PC-3 (cell line): ENCODE data around the gene WIPF1. TPM values are rescaled to one million over a fixed set of nuclear protein-coding genes. Genes with fewer than 3 reads are reported as not detected.

Experiments used
- ATAC-seq: fragments of 200-7000 bp; cut with Tn5 transposase; 2 replicates; pipeline ENCODE4 v1.9.1; 2020; ENCODE audit warnings: mild to moderate bottlenecking, moderate library complexity
- BruUV-seq: library from RNA; stranded (reverse); fragments of 400-500 nt; replicated peaks from 2 replicates; lab custom pipeline; 2021; lab: Mats Ljungman, UMichigan
- CTCF ChIA-PET: fragments of 300-600 bp; sonication (Branson Sonifier 250); formaldehyde crosslinking; loops from one replicate; lab custom pipeline; 2022; ENCODE audit warnings: antibody characterized with exemption; lab: Charles Lee
- POLR2A ChIA-PET: fragments of 300-600 bp; sonication (Branson Sonifier 250); formaldehyde crosslinking; loops from one replicate; lab custom pipeline; 2022; ENCODE audit warnings: antibody characterized with exemption; ENCODE audit not compliant: unreplicated experiment; lab: Charles Lee
- DNase-seq: peaks from one replicate; pipeline ENCODE4 v3.0.0-alpha.2; 2015
- H2AFZ ChIP-seq: fragments of 300-600 bp; sonication (generic); 2 replicates; pipeline ENCODE4 v1.6.0; 2016; ENCODE audit warnings: antibody characterized with exemption, low read length
- H3F3A ChIP-seq: fragments of 300-600 bp; sonication (generic); one replicate; pipeline ENCODE4 v1.6.0; 2017; ENCODE audit warnings: antibody characterized with exemption, low read length, control low read depth, mild to moderate bottlenecking; ENCODE audit not compliant: unreplicated experiment
- H3K27ac ChIP-seq: fragments of 300-600 bp; sonication (generic); 2 replicates; pipeline ENCODE4 v1.5.1; 2016; ENCODE audit warnings: mild to moderate bottlenecking, low read length
- H3K27me3 ChIP-seq: fragments of 300-600 bp; sonication (generic); 2 replicates; pipeline ENCODE4 v1.6.1; 2016; ENCODE audit warnings: low read length, mixed read lengths
- H3K36me3 ChIP-seq: fragments of 300-600 bp; sonication (generic); 2 replicates; pipeline ENCODE4 v1.6.1; 2016; ENCODE audit warnings: low read depth, mixed run types, low read length, mixed read lengths
- H3K4me1 ChIP-seq: fragments of 300-600 bp; sonication (generic); 2 replicates; pipeline ENCODE4 v1.5.1; 2016; ENCODE audit warnings: low read length; ENCODE audit not compliant: insufficient read depth
- H3K4me2 ChIP-seq: fragments of 300-600 bp; sonication (generic); 2 replicates; pipeline ENCODE4 v1.6.0; 2016; ENCODE audit warnings: low read length
- H3K4me3 ChIP-seq: fragments of 300-600 bp; sonication (generic); 2 replicates; pipeline ENCODE4 v1.5.1; 2016; ENCODE audit warnings: mild to moderate bottlenecking, low read length, mixed read lengths
- H3K79me2 ChIP-seq: fragments of 300-600 bp; sonication (generic); 2 replicates; pipeline ENCODE4 v1.6.1; 2017; ENCODE audit warnings: low read length, mixed read lengths
- H3K9ac ChIP-seq: fragments of 300-600 bp; sonication (generic); 2 replicates; pipeline ENCODE4 v1.6.0; 2016; ENCODE audit warnings: mild to moderate bottlenecking, low read length
- H3K9me2 ChIP-seq: fragments of 300-600 bp; sonication (generic); replicated peaks from 2 replicates; pipeline ENCODE4 v1.6.1; 2016; ENCODE audit warnings: mixed run types, low read length, mixed read lengths
- H3K9me3 ChIP-seq: fragments of 300-600 bp; sonication (generic); 2 replicates; pipeline ENCODE4 v1.6.1; 2016; ENCODE audit warnings: low read length, mixed read lengths
- H4K20me1 ChIP-seq: fragments of 300-600 bp; sonication (generic); 2 replicates; pipeline ENCODE4 v1.6.1; 2016; ENCODE audit warnings: low read length, mixed read lengths
- EZH2 ChIP-seq: fragments of 300-600 bp; sonication (generic); IDR thresholded peaks from one replicate; pipeline ENCODE4 v1.6.1; 2017; ENCODE audit warnings: antibody characterized with exemption, mild to moderate bottlenecking, low read length; ENCODE audit not compliant: unreplicated experiment
- EZH2phosphoT487 ChIP-seq: fragments of 300-600 bp; sonication (generic); IDR thresholded peaks from 2 replicates; pipeline ENCODE4 v1.6.1; 2018; ENCODE audit warnings: mild to moderate bottlenecking, antibody characterized with exemption, low read length, borderline replicate concordance
- intact Hi-C: fragments of 100-400 bp; cut with micrococcal nuclease; formaldehyde crosslinking; loops from 2 replicates; pipeline ENCODE4 v1.9.0; 2023
- total RNA-seq: library from RNA; depleted of rRNA; stranded (reverse); fragments of >200 nt; gene quantifications from 2 replicates; pipeline ENCODE4 v1.2.3, GENCODE V29; 2014
- TF ChIP-seq, protein P1 (sequence below): fragments of 300-600 bp; sonication (generic); conservative IDR thresholded peaks from 2 replicates; pipeline ENCODE4 v1.5.1; 2017; ENCODE audit warnings: antibody characterized with exemption, low read depth, mild to moderate bottlenecking, low read length

Gene WIPF1
- total RNA-seq, 1 experiment from 2014 or later, result 0.29 TPM

DNA sequence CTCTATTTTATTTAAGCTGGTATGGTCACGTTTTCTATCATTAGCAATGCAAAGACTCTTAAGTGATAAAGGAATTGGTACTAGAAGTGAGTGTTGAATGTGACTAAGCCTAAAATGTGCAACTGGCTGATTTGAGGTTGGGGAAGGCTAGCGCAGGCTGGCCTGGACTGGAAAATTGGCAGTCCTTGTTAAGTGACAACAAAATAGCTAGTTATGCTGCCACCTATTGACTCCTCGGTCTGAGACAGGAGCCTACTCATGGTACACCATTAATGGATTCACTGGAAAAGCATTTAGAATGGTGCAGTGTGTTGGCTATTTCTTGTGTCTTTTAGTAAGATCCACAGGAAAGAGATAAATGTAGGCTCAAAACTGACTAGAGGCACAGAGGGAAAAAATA lies 5.7 kb upstream of the WIPF1 start:
- Histone ChIP-seq H3K9me2 (no peaks in the 10 kb centered on the region), H3K79me2 (no peaks in the 10 kb centered on the region), H3F3A (no peaks in the 10 kb centered on the region), H3K27ac (no peak overlapping the region), H3K9ac (no peak overlapping the region), H3K36me3 (no peaks in the 10 kb centered on the region), H2AFZ (no peak overlapping the region), H3K9me3 (no peaks in the 10 kb centered on the region), H3K4me3 (no peak overlapping the region), H4K20me1 (no peaks in the 10 kb centered on the region), H3K27me3 (no peaks in the 10 kb centered on the region), H3K4me1 (peaks cover 15% of the 10 kb centered on the region), H3K4me2 (no peak overlapping the region)
- intact Hi-C loops, result loop anchor here (1.0 kb wide), 2 partner anchors 25 to 140 kb away; no protein-coding TSS in a partner anchor
- ChIA-PET CTCF (interaction anchor here (0.6 to 1.0 kb wide), 4 partner anchors 13 to 352 kb away, joined by 3 read pairs; no protein-coding TSS in a partner anchor), POLR2A (no interaction called here)
- BruUV-seq, result no TSS peak
- DNase-seq, result peak; percentile 46
- ATAC-seq, result peak; percentile 52
- TF ChIP-seq, protein P1, sequence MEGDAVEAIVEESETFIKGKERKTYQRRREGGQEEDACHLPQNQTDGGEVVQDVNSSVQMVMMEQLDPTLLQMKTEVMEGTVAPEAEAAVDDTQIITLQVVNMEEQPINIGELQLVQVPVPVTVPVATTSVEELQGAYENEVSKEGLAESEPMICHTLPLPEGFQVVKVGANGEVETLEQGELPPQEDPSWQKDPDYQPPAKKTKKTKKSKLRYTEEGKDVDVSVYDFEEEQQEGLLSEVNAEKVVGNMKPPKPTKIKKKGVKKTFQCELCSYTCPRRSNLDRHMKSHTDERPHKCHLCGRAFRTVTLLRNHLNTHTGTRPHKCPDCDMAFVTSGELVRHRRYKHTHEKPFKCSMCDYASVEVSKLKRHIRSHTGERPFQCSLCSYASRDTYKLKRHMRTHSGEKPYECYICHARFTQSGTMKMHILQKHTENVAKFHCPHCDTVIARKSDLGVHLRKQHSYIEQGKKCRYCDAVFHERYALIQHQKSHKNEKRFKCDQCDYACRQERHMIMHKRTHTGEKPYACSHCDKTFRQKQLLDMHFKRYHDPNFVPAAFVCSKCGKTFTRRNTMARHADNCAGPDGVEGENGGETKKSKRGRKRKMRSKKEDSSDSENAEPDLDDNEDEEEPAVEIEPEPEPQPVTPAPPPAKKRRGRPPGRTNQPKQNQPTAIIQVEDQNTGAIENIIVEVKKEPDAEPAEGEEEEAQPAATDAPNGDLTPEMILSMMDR, result peak; percentile 75
- no peak for TF ChIP-seq EZH2
- TF ChIP-seq EZH2phosphoT487, result no peak

DNA sequence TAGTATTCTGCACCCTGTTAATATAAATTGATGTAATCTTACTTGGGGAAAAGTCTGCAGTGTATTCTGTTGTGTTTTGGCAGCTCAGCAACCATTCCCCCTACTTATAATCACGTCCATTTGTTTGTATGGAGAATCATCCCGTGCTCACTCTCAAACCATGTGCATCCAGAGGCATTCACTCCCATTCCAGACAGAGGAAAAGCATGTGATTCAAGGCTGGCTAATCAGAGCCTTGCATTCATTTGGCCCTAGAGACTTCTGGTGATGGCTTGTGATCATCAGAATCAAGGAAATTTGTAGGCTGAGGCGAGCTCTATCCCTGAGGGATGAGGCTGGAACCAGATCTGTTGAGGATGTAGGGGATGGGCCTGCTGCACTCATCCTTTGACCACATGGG lies 5.1 kb upstream of the WIPF1 start:
- intact Hi-C loops, result loop anchor here (1.0 kb wide), 2 partner anchors 24 to 139 kb away; no protein-coding TSS in a partner anchor
- Histone ChIP-seq H3K4me2 (no peak overlapping the region), H3K9me2 (no peaks in the 10 kb centered on the region), H3K36me3 (no peaks in the 10 kb centered on the region), H3K9ac (no peak overlapping the region), H3K79me2 (no peaks in the 10 kb centered on the region), H3K27me3 (no peaks in the 10 kb centered on the region), H3F3A (no peaks in the 10 kb centered on the region), H3K4me1 (peaks cover 20% of the 10 kb centered on the region), H2AFZ (no peak overlapping the region), H3K4me3 (no peak overlapping the region), H3K27ac (no peak overlapping the region), H3K9me3 (no peaks in the 10 kb centered on the region), H4K20me1 (no peaks in the 10 kb centered on the region)
- BruUV-seq, result no TSS peak
- DNase-seq (no peak), ATAC-seq (no peak)
- ChIA-PET CTCF (interaction anchor here (0.6 to 1.0 kb wide), 4 partner anchors 13 to 352 kb away, joined by 3 read pairs; no protein-coding TSS in a partner anchor), POLR2A (no interaction called here)
- no peak for TF ChIP-seq EZH2
- TF ChIP-seq EZH2phosphoT487, result no peak
- TF ChIP-seq, protein P1, result no peak

DNA sequence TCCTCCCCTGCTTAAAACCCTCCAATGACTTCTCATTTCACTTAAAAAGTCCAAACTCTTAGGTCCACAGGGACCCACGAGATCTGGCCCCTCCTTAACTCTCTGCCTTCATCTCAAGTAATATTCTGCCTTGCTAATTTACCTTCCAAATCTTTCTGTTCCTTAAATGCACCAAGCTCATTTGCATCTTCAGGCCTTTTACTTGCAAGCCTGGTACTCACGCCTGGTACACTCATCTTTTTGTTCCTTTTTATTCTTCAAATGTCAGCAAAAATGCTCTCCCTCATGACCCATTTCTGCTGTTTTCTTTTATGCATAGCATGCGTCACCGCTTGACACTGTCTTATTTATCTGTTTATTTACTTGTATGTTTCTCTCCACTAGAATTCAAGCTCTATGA lies 2.7 kb upstream of the WIPF1 start:
- ATAC-seq (no peak), DNase-seq (no peak)
- no peaks in the 10 kb centered on the region for H4K20me1 ChIP-seq
- no peaks in the 10 kb centered on the region for H3F3A ChIP-seq
- intact Hi-C loops, result no loop called here
- H3K9me3 ChIP-seq, result no peaks in the 10 kb centered on the region
- H3K27me3 ChIP-seq, result no peaks in the 10 kb centered on the region
- ChIA-PET CTCF (no interaction called here), POLR2A (no interaction called here)
- TF ChIP-seq EZH2, result no peak
- TF ChIP-seq EZH2phosphoT487, result no peak
- TF ChIP-seq, protein P1, result no peak
- no peaks in the 10 kb centered on the region for H3K36me3 ChIP-seq
- H3K9ac ChIP-seq, result no peak overlapping the region
- no peaks in the 10 kb centered on the region for H3K9me2 ChIP-seq
- no peak overlapping the region for H2AFZ ChIP-seq
- H3K79me2 ChIP-seq, result no peaks in the 10 kb centered on the region
- peaks cover 14% of the 10 kb centered on the region for H3K4me1 ChIP-seq
- H3K4me2 ChIP-seq, result no peak overlapping the region
- no peak overlapping the region for H3K27ac ChIP-seq
- no peak overlapping the region for H3K4me3 ChIP-seq
- BruUV-seq, result no TSS peak
